GM19324 (cell line): ENCODE measurements around the gene MACF1.
A peak's percentile ranks its signal among the peaks of the same experiment; 100 is the strongest.

Experiments used
- ATAC-seq: cut with Tn5 transposase; IDR thresholded peaks from one replicate; pipeline ENCODE4 v1.9.1; 2021; ENCODE audit warnings: mild to moderate bottlenecking, moderate library complexity; ENCODE audit not compliant: unreplicated experiment, low FRiP score

Gene MACF1

GRCh38 chr1:39408641-39409054, 204.2 kb downstream of the MACF1 start:
- peak; percentile 80 for ATAC-seq

GRCh38 chr1:39409055-39409816, 204.7 kb downstream of the MACF1 start:
- no peak for ATAC-seq

GRCh38 chr1:39410915-39411436, 206.5 kb downstream of the MACF1 start:
- no peak for ATAC-seq

DNA sequence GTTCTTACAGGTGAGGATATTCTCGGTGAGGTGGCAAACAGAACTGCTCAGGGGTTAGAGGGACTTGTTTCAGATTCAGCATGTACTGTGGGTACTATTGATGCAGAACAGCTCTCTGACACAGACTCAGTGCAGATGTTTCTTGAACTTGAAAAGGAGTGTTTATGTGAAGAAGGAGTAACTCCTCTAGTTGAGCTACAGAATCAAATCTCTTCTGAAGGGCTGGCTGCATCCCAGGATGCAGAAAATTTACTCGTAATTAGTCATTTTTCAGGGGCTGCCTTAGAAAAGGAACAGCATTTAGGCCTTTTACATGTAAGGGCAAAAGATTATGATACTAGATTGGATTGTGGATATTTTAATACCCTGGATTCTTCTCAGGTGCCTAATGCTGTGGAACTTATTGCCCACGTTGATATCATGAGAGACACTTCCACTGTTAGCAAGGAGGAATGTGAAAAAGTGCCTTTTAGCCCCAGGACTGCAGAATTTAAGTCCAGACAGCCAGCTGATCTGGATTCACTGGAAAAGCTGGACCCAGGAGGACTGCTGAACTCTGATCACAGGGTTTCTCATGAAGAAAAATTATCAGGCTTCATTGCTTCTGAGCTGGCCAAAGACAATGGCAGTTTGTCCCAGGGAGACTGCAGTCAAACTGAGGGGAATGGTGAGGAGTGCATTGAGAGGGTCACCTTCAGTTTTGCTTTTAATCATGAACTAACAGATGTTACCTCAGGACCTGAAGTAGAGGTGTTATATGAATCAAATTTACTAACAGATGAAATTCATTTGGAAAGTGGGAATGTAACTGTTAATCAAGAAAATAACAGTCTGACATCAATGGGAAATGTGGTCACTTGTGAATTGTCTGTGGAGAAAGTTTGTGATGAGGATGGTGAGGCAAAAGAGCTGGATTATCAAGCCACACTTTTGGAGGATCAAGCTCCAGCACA, 207.3 kb downstream of the MACF1 start:
- no peak for ATAC-seq

DNA sequence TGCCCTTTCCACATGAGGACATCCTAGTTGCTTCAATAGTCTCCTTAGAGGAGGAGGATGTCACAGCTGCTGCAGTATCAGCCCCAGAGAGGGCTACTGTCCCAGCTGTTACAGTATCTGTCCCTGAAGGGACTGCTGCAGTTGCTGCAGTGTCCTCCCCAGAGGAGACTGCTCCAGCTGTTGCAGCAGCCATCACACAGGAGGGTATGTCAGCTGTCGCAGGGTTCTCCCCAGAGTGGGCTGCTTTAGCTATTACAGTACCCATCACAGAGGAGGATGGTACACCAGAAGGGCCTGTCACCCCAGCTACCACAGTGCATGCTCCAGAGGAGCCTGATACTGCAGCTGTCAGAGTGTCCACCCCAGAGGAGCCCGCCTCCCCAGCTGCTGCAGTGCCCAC, 208.4 kb downstream of the MACF1 start:
- no peak for ATAC-seq

DNA sequence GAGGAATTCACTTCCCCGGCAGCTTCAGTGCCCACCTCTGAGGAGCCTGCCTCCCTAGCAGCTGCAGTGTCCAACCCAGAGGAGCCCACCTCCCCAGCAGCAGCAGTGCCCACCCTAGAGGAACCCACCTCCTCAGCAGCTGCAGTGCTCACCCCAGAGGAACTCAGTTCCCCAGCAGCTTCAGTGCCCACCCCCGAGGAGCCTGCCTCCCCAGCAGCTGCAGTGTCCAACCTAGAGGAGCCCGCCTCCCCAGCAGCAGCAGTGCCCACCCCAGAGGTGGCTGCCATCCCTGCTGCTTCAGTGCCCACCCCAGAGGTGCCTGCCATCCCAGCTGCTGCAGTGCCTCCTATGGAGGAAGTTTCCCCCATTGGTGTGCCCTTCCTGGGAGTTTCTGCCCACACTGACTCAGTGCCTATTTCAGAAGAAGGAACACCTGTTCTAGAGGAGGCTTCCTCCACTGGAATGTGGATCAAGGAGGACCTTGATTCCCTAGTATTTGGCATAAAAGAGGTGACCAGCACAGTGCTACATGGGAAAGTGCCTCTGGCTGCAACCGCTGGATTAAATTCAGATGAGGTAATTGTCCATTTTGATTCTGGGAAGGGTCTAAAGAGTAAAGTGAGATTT, 209.5 kb downstream of the MACF1 start:
- ATAC-seq, result no peak

GRCh38 chr1:39415553-39415952, 211.1 kb downstream of the MACF1 start:
- no peak for ATAC-seq

GRCh38 chr1:39416609-39417008, 212.1 kb downstream of the MACF1 start:
- no peak for ATAC-seq

DNA sequence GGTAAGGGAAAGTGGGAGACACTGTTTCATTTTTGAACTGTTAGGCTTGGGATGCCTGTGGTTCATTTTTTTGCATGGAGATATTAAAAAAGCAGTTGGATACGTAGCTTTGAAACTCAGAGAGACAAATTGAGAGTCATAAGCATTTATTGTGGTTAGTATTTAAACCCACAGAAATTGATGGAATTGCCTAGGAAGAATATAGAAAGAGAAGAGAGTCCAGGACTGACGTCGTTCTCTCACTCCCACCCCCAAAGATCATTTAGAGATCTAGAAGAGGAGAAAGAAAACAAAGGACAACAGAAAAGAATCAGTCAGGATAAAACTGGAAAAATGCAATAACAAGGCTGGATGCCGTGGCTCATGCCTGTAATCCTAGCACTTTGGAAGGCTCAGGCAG, 213.7 kb downstream of the MACF1 start:
- ATAC-seq, result no peak

GRCh38 chr1:39420493-39420892, 216.0 kb downstream of the MACF1 start:
- no peak for ATAC-seq

DNA sequence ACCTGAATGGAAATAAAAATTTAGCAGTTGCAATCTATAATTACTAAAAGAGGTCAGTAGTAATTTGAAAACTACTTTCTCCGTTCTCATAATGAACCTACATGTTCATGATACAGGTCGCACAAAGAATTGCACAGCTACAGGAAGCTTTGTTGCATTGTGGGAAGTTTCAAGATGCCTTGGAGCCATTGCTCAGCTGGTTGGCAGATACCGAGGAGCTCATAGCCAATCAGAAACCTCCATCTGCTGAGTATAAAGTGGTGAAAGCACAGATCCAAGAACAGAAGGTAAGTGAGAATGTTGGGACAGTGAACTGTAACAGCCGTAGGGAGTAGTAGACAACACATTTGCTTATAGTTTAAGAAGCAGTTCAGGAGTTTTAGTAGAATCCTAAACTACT, 218.1 kb downstream of the MACF1 start:
- ATAC-seq, result no peak

DNA sequence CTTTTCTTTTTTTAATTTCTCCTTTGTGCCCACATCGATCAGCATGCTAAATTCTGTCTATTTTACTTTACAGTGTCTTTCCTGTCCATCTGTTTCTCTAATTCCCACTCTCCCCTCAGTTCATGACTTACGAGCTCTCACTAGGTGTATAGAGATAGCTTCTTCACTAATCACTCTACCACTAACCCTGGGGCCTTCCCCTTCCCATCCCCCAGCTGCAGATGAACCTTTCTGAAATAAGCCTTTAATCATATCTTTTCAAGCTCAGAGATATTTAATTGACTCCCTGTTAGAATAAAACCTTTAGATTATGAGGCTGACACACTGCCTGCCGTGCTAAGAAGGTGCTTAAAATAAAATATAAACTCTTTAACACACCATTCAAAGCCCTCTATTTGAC, 220.7 kb downstream of the MACF1 start:
- ATAC-seq, result no peak

GRCh38 chr1:39425634-39426033, 221.1 kb downstream of the MACF1 start:
- ATAC-seq, result no peak

DNA sequence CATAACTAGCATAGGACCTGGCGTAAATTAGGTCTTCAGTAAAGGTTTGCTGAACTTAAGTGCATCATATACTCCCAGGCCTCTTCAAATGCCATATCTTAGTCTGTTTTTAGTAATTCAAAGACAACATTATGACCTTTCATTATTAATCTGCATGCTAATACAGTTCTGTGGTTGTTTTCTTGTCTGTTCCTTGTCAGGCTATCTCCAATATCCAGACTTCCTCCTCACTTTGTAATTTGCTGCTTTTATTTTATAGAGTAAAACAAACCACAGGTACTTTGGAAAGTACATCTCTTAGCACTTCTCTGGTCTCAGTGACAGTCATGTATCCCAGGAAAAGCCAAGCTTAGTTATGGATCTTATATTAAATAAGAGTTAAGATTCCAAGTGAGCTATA, 221.9 kb downstream of the MACF1 start:
- ATAC-seq, result no peak

- ATAC-seq, result no peak
Measured at GRCh38 chr1:39427374-39427773, 222.9 kb downstream of the MACF1 start.

DNA sequence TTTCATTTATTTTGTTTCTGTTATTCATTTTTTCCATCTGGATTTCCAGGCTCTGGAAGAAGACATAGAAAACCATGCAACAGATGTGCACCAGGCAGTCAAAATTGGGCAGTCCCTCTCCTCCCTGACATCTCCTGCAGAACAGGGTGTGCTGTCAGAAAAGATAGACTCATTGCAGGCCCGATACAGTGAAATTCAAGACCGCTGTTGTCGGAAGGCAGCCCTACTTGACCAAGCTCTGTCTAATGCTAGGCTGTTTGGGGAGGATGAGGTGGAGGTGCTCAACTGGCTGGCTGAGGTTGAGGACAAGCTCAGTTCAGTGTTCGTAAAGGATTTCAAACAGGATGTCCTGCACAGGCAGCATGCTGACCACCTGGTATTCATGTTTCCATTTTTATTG, 223.4 kb downstream of the MACF1 start:
- ATAC-seq, result no peak

DNA sequence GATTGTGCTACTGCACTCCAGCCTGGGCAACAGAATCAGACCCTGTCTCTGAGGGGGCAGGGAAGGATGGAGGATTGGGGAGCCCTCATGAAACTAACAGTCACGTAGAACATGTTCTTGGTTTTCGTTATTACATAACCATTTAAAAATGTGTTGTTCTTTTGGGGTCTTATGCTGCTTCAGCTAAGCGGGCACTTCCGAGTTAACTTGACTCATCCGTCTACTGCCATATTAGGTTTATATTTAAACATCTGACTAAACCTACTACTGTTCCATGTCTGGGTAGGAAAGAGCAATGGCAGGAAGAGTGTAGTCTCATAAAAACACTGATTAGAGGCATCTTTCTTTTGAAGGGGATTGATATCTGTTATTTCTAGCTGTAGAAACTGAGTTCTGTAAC, 227.4 kb downstream of the MACF1 start:
- no peak for ATAC-seq

- ATAC-seq, result no peak
Measured at GRCh38 chr1:39434797-39435395, 230.4 kb downstream of the MACF1 start.

DNA sequence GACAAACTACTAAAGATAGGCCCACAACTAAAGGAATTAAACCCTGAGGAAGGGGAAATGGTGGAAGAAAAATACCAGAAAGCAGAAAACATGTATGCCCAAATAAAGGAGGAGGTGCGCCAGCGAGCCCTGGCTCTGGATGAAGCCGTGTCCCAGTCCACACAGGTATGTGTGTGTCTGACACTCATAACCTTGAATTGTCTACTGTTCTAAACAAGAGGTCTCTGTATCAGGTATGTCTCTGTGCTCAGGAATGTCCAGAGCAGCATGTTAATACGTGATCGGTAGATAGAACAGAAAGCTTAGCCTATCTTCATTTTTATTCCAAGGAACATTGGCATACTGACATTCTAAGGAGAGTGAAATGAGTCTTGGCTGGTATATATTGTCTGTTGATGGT, 231.1 kb downstream of the MACF1 start:
- no peak for ATAC-seq

DNA sequence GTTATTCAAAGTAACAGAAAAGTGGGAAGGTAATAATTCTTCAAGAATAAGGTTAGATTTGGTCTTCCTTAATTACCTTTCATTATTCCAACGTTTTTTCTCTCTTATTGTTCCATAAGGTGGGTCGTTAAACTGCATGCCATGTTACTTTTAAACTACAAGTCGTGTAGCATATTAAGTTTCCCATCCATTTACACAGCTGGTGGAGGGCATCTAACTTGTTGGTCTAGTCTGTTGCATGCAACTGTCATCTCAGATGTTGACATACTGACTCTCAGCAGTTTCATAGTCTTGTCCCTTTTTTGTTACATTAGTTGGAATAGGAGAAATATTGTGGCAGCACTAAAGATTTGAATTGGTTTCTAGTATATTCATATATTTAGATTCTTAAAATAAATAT, 232.3 kb downstream of the MACF1 start:
- ATAC-seq, result no peak

DNA sequence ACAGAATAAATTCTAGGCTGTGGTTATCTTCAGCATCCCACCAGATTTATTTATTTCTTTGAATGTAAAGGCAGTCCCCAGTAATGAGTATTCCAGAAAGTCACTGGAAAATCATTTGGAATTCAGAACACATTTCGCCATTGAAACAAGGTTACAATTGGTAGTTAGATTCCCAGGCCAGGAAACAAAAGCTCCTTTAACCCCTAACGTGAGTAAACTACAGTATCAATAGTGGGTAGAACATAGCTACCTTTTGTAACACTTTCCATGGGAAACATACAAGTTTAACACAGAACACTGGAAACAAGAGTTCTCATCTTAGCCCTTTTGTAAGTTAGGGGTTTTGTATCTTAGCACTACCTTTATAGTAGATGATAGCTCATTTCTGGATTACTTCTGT, 233.5 kb downstream of the MACF1 start:
- no peak for ATAC-seq
